ENCODE data around the gene MS4A18.

Gene MS4A18

DNA sequence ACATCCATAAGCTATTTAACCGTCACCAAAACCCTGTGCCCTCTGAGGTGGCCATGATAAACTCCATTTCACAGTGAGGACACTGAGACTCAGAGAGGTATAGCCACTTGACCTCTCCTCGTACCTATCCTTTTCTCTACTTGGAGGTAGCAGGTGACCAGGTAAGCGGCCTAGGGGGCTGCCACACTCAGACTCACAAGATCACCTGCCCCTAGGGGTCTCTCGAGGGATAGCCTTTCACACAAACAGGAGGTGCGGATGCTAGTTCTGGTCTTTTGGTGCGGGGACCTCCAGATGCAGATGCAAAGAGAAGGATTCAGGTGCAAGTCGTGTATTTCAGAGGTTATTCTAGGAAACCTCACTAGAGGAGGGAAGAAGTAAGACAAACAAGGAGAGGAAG, 14.6 kb downstream of the MS4A18 start:
- TF ChIP-seq, protein P1, sequence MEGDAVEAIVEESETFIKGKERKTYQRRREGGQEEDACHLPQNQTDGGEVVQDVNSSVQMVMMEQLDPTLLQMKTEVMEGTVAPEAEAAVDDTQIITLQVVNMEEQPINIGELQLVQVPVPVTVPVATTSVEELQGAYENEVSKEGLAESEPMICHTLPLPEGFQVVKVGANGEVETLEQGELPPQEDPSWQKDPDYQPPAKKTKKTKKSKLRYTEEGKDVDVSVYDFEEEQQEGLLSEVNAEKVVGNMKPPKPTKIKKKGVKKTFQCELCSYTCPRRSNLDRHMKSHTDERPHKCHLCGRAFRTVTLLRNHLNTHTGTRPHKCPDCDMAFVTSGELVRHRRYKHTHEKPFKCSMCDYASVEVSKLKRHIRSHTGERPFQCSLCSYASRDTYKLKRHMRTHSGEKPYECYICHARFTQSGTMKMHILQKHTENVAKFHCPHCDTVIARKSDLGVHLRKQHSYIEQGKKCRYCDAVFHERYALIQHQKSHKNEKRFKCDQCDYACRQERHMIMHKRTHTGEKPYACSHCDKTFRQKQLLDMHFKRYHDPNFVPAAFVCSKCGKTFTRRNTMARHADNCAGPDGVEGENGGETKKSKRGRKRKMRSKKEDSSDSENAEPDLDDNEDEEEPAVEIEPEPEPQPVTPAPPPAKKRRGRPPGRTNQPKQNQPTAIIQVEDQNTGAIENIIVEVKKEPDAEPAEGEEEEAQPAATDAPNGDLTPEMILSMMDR (IDR thresholded peaks at IDR 0.05; ENCODE audit: insufficient read depth, low read depth, low read length, missing control alignments), result no peak
- no peak overlapping the region for H3K4me3 ChIP-seq (ENCODE audit: low read length)

DNA sequence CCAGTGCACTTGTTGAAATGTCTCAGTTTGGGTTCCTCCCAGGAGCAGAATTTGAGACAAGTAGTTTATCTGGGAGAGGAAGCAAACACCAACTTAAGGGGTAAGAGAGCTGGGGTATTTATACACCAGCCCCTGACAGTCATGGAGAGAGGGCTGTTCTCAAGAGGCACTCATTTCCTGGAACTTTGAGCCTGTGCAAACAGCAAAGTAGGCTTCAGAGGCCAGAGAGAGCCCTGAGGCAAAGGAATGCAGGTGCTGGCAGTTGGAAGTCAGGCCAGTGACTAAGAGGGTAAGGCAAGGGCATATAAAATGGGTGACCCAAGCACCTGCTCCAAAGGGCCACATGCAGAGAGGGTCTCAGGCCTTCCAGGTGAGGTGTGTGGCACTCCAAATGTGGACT, 16.1 kb downstream of the MS4A18 start:
- DNase-seq (ENCODE audit: low read depth), result no peak
- TF ChIP-seq, protein P1 (IDR thresholded peaks at IDR 0.05; ENCODE audit: insufficient read depth, low read depth, low read length, missing control alignments), result no peak

More for the DNA sequence above, 14.6 kb downstream of the MS4A18 start:
- no peak for DNase-seq (ENCODE audit: low read depth)

DNA sequence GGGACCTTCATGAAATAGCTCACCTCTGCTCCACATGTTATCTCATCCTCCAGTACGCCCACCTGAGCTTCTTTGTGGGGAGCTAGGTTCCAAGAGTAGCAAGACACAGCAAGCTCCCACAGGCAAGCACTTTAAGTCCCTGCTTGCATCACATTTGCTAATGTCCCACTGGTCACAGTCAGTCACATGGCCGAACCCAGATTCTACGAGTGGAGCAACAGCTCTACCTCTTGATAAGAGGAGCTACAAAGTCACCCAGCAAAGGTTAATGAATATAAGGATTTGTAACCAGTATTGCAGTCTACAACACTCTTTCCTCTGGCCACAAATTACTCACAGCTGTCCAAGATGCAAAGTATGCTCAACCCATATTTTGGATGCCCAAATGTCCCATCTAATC, 16.9 kb downstream of the MS4A18 start:
- TF ChIP-seq, protein P1 (IDR thresholded peaks at IDR 0.05; ENCODE audit: insufficient read depth, low read depth, low read length, missing control alignments), result no peak
- no peak for DNase-seq (ENCODE audit: low read depth)

More for the DNA sequence above, 16.1 kb downstream of the MS4A18 start:
- H3K4me3 ChIP-seq (ENCODE audit: low read length), result no peak overlapping the region

DNA sequence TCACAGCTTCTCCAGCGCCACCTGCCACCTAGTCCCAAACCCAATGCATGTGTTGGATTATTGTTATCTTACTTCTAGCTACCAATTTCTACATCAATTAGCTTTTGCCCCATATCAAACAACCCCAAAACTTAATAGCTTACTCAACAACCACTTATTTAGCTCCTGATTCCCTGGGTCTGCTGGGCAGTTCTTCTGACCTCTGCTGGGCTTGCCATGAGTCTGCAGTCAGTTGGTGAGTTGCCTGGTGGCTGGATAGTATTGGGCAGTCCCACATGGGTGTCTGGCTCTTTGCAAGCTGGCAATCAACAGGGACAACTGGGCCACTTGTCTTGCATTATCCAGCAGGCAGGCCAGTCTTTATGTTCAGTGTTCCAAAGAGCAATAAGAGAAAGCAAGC, 18.5 kb downstream of the MS4A18 start:
- TF ChIP-seq, protein P1 (IDR thresholded peaks at IDR 0.05; ENCODE audit: insufficient read depth, low read depth, low read length, missing control alignments), result no peak
- DNase-seq (ENCODE audit: low read depth), result no peak
- no peak overlapping the region for H3K4me3 ChIP-seq (ENCODE audit: low read length)

More for the DNA sequence above, 16.9 kb downstream of the MS4A18 start:
- H3K4me3 ChIP-seq (ENCODE audit: low read length), result no peak overlapping the region

DNA sequence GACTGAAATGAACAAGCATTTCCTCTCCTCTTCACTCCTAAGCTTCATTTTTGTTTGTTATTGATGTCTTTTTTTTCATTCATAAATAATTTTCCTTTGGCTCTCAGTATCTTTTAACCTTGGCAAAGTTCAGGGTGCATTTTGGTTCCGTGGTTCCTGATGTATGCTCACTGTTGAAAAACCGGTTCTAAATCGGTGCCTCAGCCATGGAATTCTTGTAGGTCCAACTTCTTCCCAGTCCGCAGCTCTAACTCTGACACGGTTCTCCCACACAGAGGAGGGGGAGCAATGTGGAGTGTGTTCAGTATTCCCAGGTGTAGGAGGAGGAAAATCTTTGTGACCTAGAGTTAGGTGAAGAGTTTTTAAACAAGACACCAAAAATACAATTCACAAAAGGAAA, 19.6 kb downstream of the MS4A18 start:
- H3K4me3 ChIP-seq (ENCODE audit: low read length), result no peak overlapping the region
- TF ChIP-seq, protein P1 (IDR thresholded peaks at IDR 0.05; ENCODE audit: insufficient read depth, low read depth, low read length, missing control alignments), result no peak
- no peak for DNase-seq (ENCODE audit: low read depth)

DNA sequence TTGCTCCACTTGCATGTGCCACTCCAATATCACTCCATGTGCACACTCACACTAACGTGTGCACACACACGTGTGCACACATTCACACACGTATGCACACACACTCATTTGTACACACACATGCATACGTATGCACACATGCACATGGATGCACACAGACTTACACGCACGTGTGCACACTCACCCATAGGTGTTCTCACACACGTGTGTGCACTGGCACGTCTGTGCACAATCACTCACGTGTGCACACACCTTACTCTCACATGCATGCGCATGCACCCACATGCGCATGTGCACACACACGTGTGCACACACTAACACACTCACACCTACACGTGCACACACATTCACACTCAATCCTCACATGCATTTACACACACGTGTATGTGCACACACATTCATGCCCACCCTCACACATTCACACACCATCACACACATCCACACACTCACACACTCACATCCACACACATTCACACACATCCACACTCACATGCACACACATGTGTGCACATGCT, 22.9 kb downstream of the MS4A18 start:
- no peak overlapping the region for H3K4me3 ChIP-seq (ENCODE audit: low read length)
- no peak for DNase-seq (ENCODE audit: low read depth)
- TF ChIP-seq, protein P1 (IDR thresholded peaks at IDR 0.05; ENCODE audit: insufficient read depth, low read depth, low read length, missing control alignments), result no peak

DNA sequence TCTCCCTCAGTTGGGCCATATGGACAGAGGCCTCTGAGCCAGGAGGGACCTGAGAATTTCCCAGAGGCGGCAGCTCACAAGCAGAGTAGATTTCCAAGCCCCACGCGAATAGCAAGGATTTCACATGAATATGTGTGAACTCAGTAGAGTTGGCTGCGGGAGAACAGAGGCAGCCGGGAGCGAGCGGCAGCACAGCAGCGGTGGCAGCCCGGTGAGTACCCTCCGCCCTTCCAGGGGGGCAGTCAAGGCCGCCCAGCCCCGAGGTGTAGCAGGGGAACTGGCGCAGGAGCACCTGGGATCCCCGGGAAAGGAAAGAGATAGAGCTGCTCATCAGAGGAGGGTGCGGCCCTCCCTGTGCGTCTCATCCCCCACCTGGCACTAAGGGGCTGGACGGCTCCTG, 23.7 kb downstream of the MS4A18 start:
- TF ChIP-seq, protein P1 (IDR thresholded peaks at IDR 0.05; ENCODE audit: insufficient read depth, low read depth, low read length, missing control alignments), result no peak
- no peak for DNase-seq (ENCODE audit: low read depth)
- no peak overlapping the region for H3K4me3 ChIP-seq (ENCODE audit: low read length)

Measured in epithelial cell of esophagus (primary cell).